ENCODE results near the gene SGO2.
"Not testable (repeated sequence)": the region's sequence is repeated elsewhere in the genome, so short reads cannot be mapped to it uniquely, and the experiment has no call there.

The SGO2 gene

DNA sequence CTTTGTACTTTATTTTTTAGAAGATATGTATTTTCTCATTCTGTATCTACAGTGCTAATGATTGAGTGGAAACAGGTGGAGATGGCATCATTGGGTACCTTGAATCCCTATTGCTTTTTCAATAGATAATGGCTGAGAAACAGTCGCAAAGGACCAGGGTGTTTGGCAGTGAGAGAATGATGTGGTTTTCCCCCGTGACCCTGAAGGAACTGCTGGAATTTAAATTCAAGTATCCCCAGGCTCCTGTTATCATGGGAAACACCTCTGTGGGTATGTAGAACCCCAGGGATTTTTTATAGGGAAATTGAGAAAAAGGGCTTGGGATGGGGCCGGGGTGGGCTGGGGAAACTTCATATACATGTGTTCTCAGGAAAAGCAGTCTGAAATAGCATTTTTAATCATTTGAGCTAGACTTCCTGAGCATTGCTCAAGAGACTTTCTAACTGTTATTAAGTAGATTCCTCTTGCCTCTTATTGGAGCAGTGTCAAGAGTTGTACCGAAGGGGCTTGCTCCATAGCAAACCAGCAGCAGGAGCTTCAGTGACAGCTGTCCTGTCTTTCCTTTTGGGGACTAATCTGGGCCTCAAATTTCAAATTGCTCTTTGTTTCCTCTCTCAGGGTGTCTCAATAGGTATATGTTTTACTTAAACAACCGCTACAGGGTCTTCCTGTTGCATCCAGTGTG, 78.7 kb downstream of the SGO2 start:
- no peaks in the 10 kb centered on the region for H3K9me3 ChIP-seq (ENCODE audit: control insufficient read depth in 2 of 2, low read length in 2 of 2)
- H3K4me1 ChIP-seq (ENCODE audit: control insufficient read depth in 2 of 2, insufficient read depth in 2 of 2, low read length in 2 of 2), result peaks cover 0 to 2% of the 10 kb centered on the region in 2 donors
- no peak overlapping the region for H3K9ac ChIP-seq (ENCODE audit: low read depth in 1 of 2, low read length in 2 of 2)
- no peak overlapping the region for H3K27ac ChIP-seq (ENCODE audit: low read depth in 2 of 2, low read length in 2 of 2)
- H3K4me3 ChIP-seq (ENCODE audit: low read length in 2 of 2), result no peak overlapping the region
- no peaks in the 10 kb centered on the region for H3K27me3 ChIP-seq (ENCODE audit: control insufficient read depth in 2 of 2, insufficient read depth in 2 of 2, low read length in 2 of 2)
- H3K36me3 ChIP-seq (ENCODE audit: control insufficient read depth in 2 of 2, insufficient read depth in 2 of 2, low read length in 2 of 2), result no peaks in the 10 kb centered on the region

DNA sequence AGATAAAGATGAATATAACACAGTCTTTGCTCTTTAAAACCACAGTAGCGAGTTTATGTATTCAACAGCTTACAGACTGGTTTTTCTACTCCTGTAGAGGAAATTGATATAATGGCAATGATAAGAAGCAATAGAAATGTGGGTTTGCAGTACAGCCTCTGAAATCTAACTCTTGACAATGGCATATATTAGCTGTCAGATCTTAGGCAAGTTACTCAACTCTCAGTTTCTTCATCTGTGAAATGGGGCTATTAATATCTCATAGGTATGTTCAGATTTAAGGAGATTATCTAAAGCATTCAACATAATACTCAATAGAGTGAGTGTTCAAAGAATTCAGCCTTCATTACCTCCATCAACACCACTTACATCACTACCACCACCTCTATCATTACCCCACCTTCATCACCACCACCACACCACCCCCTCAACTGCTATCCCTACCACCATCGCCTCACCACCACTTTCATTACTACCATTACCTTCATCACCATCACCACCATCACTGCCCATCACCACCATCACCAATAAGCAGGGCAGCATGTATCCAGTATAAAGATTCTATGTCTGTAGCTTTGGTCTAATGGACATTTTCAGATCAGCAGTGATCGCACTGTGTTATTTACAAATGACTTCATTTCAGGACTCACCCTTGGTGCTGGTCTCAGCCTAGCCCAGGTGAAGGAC, 82.5 kb downstream of the SGO2 start:
- no peak overlapping the region for H3K9ac ChIP-seq (ENCODE audit: low read depth in 1 of 2, low read length in 2 of 2)
- no peaks in the 10 kb centered on the region for H3K4me1 ChIP-seq (ENCODE audit: control insufficient read depth in 2 of 2, insufficient read depth in 2 of 2, low read length in 2 of 2)
- no peaks in the 10 kb centered on the region for H3K27me3 ChIP-seq (ENCODE audit: control insufficient read depth in 2 of 2, insufficient read depth in 2 of 2, low read length in 2 of 2)
- no peaks in the 10 kb centered on the region for H3K9me3 ChIP-seq (ENCODE audit: control insufficient read depth in 2 of 2, low read length in 2 of 2)
- no peak overlapping the region for H3K4me3 ChIP-seq (ENCODE audit: low read length in 2 of 2)
- H3K36me3 ChIP-seq (ENCODE audit: control insufficient read depth in 2 of 2, insufficient read depth in 2 of 2, low read length in 2 of 2), result no peaks in the 10 kb centered on the region
- H3K27ac ChIP-seq (ENCODE audit: low read depth in 2 of 2, low read length in 2 of 2), result no peak overlapping the region

DNA sequence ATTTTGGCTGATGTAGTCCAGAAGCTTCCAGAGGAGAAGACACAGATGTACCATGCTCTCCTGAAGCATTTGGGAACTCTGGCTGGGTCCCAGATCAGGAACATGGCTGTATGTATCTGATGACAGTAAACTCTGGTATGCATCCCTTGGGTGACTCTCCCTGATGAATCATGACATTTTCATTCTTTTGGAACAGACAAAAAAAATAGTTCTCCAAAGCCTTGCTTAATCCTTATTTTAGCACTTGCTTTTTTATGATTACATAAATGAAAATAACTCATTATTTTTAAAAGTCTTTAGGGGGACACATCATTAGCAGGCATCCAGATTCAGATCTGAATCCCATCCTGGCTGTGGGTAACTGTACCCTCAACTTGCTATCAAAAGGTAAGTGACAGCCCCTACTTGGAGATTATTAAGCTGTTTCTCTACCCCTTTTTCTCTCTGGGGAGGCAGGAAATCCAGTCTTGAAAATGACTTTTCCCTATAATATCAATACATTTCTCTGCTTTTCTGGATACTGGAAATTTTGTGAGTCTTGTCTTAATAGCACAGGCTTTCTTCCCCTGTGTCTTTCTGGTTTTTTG, 83.1 kb downstream of the SGO2 start:
- H3K9ac ChIP-seq (ENCODE audit: low read depth in 1 of 2, low read length in 2 of 2), result no peak overlapping the region

DNA sequence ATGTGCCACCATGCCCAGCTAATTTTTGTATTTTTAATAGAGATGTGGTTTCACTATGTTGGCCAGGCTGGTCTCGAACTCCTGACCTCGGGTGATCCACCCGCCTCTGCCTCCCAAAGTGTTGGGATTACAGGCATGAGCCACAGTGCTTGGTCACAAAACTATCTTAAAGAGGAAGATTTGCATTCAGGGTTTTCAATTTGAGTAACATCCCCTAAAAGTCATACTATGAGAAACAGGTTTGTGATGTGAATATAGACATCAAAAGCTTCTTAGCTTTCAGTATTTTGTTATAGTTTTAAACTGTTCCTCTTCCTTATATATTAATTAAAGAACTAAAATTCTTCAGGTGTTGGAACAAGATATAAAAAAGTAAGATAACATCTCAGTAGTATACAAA, 84.2 kb downstream of the SGO2 start:
- H3K4me3 ChIP-seq (ENCODE audit: low read length in 2 of 2); H3K27me3 ChIP-seq (ENCODE audit: control insufficient read depth in 2 of 2, insufficient read depth in 2 of 2, low read length in 2 of 2); H3K9ac ChIP-seq (ENCODE audit: low read depth in 1 of 2, low read length in 2 of 2); H3K36me3 ChIP-seq (ENCODE audit: control insufficient read depth in 2 of 2, insufficient read depth in 2 of 2, low read length in 2 of 2); H3K9me3 ChIP-seq (ENCODE audit: control insufficient read depth in 2 of 2, low read length in 2 of 2); H3K4me1 ChIP-seq (ENCODE audit: control insufficient read depth in 2 of 2, insufficient read depth in 2 of 2, low read length in 2 of 2); H3K27ac ChIP-seq (ENCODE audit: low read depth in 2 of 2, low read length in 2 of 2): not testable (repeated sequence)

More for the DNA sequence above, 83.1 kb downstream of the SGO2 start:
- Histone ChIP-seq H3K4me1 (ENCODE audit: control insufficient read depth in 2 of 2, insufficient read depth in 2 of 2, low read length in 2 of 2) (no peaks in the 10 kb centered on the region), H3K27me3 (ENCODE audit: control insufficient read depth in 2 of 2, insufficient read depth in 2 of 2, low read length in 2 of 2) (no peaks in the 10 kb centered on the region), H3K4me3 (ENCODE audit: low read length in 2 of 2) (no peak overlapping the region), H3K36me3 (ENCODE audit: control insufficient read depth in 2 of 2, insufficient read depth in 2 of 2, low read length in 2 of 2) (no peaks in the 10 kb centered on the region), H3K27ac (ENCODE audit: low read depth in 2 of 2, low read length in 2 of 2) (no peak overlapping the region), H3K9me3 (ENCODE audit: control insufficient read depth in 2 of 2, low read length in 2 of 2) (no peaks in the 10 kb centered on the region)

DNA sequence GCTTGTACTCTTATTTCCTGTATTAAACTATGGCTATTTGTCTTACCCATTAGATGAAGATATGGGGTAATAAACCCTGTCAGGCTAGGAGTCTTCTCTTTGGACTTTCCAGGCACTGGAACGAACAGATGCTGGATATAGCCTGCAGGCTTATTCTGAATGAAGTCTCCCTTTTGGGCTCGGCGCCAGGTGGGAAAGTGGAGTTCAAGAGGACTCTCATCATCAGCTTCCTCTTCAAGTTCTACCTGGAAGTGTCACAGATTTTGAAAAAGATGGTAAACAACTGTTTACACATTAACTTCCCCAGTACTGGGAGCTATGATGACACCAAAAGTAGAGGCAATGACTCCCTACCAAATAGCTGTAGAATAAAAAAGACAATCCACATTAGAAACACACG, 87.7 kb downstream of the SGO2 start:
- Histone ChIP-seq H3K36me3 (ENCODE audit: control insufficient read depth in 2 of 2, insufficient read depth in 2 of 2, low read length in 2 of 2) (no peaks in the 10 kb centered on the region), H3K9me3 (ENCODE audit: control insufficient read depth in 2 of 2, low read length in 2 of 2) (no peaks in the 10 kb centered on the region), H3K27me3 (ENCODE audit: control insufficient read depth in 2 of 2, insufficient read depth in 2 of 2, low read length in 2 of 2) (no peaks in the 10 kb centered on the region), H3K4me1 (ENCODE audit: control insufficient read depth in 2 of 2, insufficient read depth in 2 of 2, low read length in 2 of 2) (no peaks in the 10 kb centered on the region), H3K9ac (ENCODE audit: low read depth in 1 of 2, low read length in 2 of 2) (no peak overlapping the region), H3K27ac (ENCODE audit: low read depth in 2 of 2, low read length in 2 of 2) (no peak overlapping the region), H3K4me3 (ENCODE audit: low read length in 2 of 2) (no peak overlapping the region)

DNA sequence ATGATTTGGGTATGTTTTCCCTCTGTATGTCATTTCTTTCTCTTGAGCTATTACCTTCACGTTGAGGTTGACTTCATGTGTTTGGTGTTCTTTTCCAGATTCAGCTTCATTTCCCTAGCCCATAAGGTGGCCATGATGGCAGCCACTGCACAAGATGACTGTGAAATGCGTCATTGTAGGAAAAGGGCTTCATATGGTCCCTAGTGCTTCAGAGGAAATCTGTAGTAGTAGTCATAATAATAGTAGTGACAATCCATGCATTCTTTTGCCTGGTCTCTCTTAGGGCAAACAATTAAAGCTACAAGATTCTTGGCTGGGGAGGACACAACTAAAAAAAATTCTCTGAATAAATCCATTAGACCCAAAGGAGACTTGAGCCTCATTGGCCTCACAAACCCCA, 88.2 kb downstream of the SGO2 start:
- Histone ChIP-seq H3K4me1 (ENCODE audit: control insufficient read depth in 2 of 2, insufficient read depth in 2 of 2, low read length in 2 of 2) (no peaks in the 10 kb centered on the region), H3K27ac (ENCODE audit: low read depth in 2 of 2, low read length in 2 of 2) (no peak overlapping the region), H3K27me3 (ENCODE audit: control insufficient read depth in 2 of 2, insufficient read depth in 2 of 2, low read length in 2 of 2) (no peaks in the 10 kb centered on the region), H3K36me3 (ENCODE audit: control insufficient read depth in 2 of 2, insufficient read depth in 2 of 2, low read length in 2 of 2) (no peaks in the 10 kb centered on the region), H3K4me3 (ENCODE audit: low read length in 2 of 2) (no peak overlapping the region), H3K9ac (ENCODE audit: low read depth in 1 of 2, low read length in 2 of 2) (no peak overlapping the region), H3K9me3 (ENCODE audit: control insufficient read depth in 2 of 2, low read length in 2 of 2) (no peaks in the 10 kb centered on the region)

DNA sequence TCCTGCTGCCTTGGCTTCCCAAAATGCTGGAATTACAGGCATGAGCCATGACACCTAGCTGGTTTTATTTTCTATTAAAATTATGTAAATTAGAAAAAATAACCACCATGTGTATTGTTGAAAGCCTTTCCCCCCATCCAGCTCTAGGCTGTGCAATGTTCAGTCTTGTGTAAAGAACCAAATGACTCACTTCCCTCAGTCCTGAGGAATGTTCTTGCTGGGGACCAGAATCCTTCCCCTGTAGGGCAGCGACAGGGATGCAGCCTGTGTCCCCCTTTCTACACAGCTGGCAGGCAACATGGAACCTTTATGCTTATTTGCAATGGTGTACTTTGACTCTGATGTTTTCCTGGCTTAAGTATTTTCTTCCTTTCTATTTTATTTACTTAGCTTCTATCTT, 89.2 kb downstream of the SGO2 start:
- Histone ChIP-seq H3K9ac (ENCODE audit: low read depth in 1 of 2, low read length in 2 of 2) (no peak overlapping the region), H3K9me3 (ENCODE audit: control insufficient read depth in 2 of 2, low read length in 2 of 2) (no peaks in the 10 kb centered on the region), H3K36me3 (ENCODE audit: control insufficient read depth in 2 of 2, insufficient read depth in 2 of 2, low read length in 2 of 2) (no peaks in the 10 kb centered on the region), H3K4me3 (ENCODE audit: low read length in 2 of 2) (no peak overlapping the region), H3K4me1 (ENCODE audit: control insufficient read depth in 2 of 2, insufficient read depth in 2 of 2, low read length in 2 of 2) (no peaks in the 10 kb centered on the region), H3K27ac (ENCODE audit: low read depth in 2 of 2, low read length in 2 of 2) (no peak overlapping the region), H3K27me3 (ENCODE audit: control insufficient read depth in 2 of 2, insufficient read depth in 2 of 2, low read length in 2 of 2) (no peaks in the 10 kb centered on the region)

DNA sequence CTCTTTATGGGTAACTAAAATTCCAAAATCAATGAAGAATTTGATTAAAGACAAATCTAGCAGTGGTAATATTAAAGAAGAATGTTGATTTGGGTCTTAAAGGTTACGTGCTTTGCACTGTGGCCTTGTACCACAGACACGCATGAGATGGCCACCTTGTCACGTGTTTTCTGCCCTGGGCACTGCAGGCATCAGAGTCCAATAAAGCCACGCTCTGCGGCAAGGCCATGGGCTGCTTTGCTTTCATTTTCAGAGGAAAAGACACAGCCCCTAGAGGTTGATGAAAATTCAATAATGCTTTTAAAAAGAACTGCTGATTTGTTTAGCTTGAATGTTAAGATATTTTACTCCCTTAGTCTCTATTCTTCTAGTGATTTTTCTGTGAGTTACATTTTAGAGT, 90.2 kb downstream of the SGO2 start:
- no peak overlapping the region for H3K27ac ChIP-seq (ENCODE audit: low read depth in 2 of 2, low read length in 2 of 2)
- no peak overlapping the region for H3K9ac ChIP-seq (ENCODE audit: low read depth in 1 of 2, low read length in 2 of 2)
- no peak overlapping the region for H3K4me3 ChIP-seq (ENCODE audit: low read length in 2 of 2)
- no peaks in the 10 kb centered on the region for H3K27me3 ChIP-seq (ENCODE audit: control insufficient read depth in 2 of 2, insufficient read depth in 2 of 2, low read length in 2 of 2)
- no peaks in the 10 kb centered on the region for H3K36me3 ChIP-seq (ENCODE audit: control insufficient read depth in 2 of 2, insufficient read depth in 2 of 2, low read length in 2 of 2)
- no peaks in the 10 kb centered on the region for H3K9me3 ChIP-seq (ENCODE audit: control insufficient read depth in 2 of 2, low read length in 2 of 2)
- no peaks in the 10 kb centered on the region for H3K4me1 ChIP-seq (ENCODE audit: control insufficient read depth in 2 of 2, insufficient read depth in 2 of 2, low read length in 2 of 2)

DNA sequence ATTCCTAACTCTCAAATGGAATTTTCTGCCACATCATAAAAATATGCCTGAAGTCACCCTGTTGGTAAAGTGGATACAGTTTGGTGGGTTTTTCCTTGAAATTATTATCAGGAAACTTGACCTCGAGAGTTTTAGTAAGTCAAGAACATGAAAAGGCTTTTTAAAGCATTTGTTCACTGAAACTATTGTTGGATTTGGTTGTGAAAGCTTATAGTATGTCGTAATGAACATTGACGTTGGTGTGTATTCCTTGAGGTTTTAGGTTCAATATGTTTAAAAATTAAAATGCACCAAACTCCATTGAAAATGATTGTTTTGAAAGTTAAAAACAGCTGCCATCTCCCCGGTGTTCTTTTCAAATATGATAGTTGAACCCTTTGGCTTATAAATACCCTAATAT, 90.6 kb downstream of the SGO2 start:
- no peak overlapping the region for H3K9ac ChIP-seq (ENCODE audit: low read depth in 1 of 2, low read length in 2 of 2)
- no peaks in the 10 kb centered on the region for H3K36me3 ChIP-seq (ENCODE audit: control insufficient read depth in 2 of 2, insufficient read depth in 2 of 2, low read length in 2 of 2)
- H3K9me3 ChIP-seq (ENCODE audit: control insufficient read depth in 2 of 2, low read length in 2 of 2), result no peaks in the 10 kb centered on the region
- H3K27me3 ChIP-seq (ENCODE audit: control insufficient read depth in 2 of 2, insufficient read depth in 2 of 2, low read length in 2 of 2), result no peaks in the 10 kb centered on the region
- no peak overlapping the region for H3K4me3 ChIP-seq (ENCODE audit: low read length in 2 of 2)
- H3K4me1 ChIP-seq (ENCODE audit: control insufficient read depth in 2 of 2, insufficient read depth in 2 of 2, low read length in 2 of 2), result no peaks in the 10 kb centered on the region
- no peak overlapping the region for H3K27ac ChIP-seq (ENCODE audit: low read depth in 2 of 2, low read length in 2 of 2)

DNA sequence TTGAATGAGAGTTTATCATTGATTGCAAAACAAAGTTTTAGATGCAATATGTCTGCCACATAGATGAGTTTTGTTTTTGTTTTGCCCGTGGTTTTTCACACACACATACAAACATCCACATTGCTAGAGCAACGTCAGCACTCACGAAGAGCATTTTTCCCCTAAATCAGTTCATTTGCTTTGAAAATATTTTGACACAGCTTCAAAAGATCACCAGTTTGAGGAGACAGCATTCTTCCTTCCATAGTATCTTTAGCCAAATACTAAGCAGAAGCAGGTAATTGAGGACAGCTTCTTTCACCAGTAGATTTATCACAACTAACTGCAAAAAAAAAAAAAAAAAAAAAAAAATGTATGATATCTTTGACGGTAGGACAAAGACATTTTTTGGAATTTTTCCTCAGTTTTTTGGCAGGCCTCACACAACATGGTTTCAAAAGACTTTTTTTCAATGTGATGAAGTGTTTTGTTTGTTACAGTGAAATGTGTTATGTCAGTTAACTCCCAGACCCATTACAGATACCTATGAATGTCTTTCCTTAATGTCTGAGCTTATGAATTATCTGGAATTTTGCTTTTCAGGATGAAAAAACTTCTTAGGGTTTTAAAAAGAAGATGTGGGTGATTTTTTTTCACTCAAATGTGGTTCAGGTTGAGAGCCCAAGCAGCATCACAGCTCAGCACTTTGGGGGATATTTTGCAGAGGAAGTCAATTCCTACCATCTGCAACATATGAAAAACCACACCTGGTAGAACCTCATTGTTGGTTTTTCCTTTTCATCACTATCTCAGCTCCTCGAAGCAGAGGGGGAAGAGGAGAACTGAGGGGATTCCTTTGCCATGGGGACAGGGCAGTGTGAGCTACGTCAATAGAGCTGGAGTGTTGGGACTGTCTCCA, 91.4 kb downstream of the SGO2 start:
- H3K27ac ChIP-seq (ENCODE audit: low read depth in 2 of 2, low read length in 2 of 2), result no peak overlapping the region
- H3K36me3 ChIP-seq (ENCODE audit: control insufficient read depth in 2 of 2, insufficient read depth in 2 of 2, low read length in 2 of 2), result no peaks in the 10 kb centered on the region
- no peak overlapping the region for H3K4me3 ChIP-seq (ENCODE audit: low read length in 2 of 2)
- no peaks in the 10 kb centered on the region for H3K27me3 ChIP-seq (ENCODE audit: control insufficient read depth in 2 of 2, insufficient read depth in 2 of 2, low read length in 2 of 2)
- no peak overlapping the region for H3K9ac ChIP-seq (ENCODE audit: low read depth in 1 of 2, low read length in 2 of 2)
- H3K9me3 ChIP-seq (ENCODE audit: control insufficient read depth in 2 of 2, low read length in 2 of 2), result no peaks in the 10 kb centered on the region
- no peaks in the 10 kb centered on the region for H3K4me1 ChIP-seq (ENCODE audit: control insufficient read depth in 2 of 2, insufficient read depth in 2 of 2, low read length in 2 of 2)

All from mucosa of rectum (tissue), 2 donors.